Endometrial microvascular endothelial cells (primary cell): Measurements from ENCODE around the gene NHERF2. TPM values are rescaled to one million over a fixed set of nuclear protein-coding genes. Genes with fewer than 3 reads are reported as not detected.

Experiments used
- in situ Hi-C: cut with HindIII; loops from 2 replicates; pipeline ENCODE4 v1.10.0; 2017; ENCODE audit warnings: low sequenced_read_pairs, low pct_unique_long_range_greater_than_20kb; ENCODE audit errors: inconsistent ontology term
- total RNA-seq: library from RNA; depleted of rRNA; stranded (reverse); fragments of >200 nt; gene quantifications from one replicate; pipeline ENCODE4 v1.2.3, GENCODE V29; 2015; ENCODE audit errors: inconsistent ontology term

Gene NHERF2
- 194 TPM for total RNA-seq

DNA sequence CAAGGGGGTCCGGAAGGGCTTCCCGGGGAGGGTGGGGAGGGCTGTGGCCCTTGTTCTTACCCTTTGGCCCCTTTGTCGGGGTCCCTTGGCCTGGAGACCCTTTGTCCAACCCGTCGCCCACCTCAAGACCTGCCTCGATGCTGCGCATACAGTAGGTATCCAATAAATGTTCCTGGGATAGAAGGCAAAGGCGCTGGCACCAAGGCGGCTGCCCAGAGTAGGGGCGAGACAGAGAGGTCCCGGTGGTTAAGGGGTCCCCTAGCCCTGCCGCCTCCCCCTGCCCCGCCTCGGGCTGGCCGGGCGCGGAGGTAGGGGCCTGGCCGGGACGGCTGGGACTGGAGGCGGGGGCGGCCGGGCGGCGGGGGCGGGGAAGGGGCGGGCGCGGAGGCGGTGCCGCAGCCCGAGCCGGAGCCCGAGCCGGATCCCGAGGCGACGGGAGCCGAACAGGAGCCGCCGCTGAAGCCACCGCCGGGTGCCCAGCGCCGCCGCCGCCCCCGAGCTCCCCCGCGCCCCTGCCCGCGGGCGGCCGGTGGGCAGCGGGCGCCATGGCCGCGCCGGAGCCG lies at the start of gene NHERF2:
Gene NHERF2 (plus strand): TSS at position 442 of the 563 bp plus-strand sequence. CDS start 104 bp downstream, at position 546.
- in situ Hi-C loops = loop anchor here (25.0 kb wide), 1 partner anchor 136 kb away; the partner anchor contains the start of gene TRAF7

DNA sequence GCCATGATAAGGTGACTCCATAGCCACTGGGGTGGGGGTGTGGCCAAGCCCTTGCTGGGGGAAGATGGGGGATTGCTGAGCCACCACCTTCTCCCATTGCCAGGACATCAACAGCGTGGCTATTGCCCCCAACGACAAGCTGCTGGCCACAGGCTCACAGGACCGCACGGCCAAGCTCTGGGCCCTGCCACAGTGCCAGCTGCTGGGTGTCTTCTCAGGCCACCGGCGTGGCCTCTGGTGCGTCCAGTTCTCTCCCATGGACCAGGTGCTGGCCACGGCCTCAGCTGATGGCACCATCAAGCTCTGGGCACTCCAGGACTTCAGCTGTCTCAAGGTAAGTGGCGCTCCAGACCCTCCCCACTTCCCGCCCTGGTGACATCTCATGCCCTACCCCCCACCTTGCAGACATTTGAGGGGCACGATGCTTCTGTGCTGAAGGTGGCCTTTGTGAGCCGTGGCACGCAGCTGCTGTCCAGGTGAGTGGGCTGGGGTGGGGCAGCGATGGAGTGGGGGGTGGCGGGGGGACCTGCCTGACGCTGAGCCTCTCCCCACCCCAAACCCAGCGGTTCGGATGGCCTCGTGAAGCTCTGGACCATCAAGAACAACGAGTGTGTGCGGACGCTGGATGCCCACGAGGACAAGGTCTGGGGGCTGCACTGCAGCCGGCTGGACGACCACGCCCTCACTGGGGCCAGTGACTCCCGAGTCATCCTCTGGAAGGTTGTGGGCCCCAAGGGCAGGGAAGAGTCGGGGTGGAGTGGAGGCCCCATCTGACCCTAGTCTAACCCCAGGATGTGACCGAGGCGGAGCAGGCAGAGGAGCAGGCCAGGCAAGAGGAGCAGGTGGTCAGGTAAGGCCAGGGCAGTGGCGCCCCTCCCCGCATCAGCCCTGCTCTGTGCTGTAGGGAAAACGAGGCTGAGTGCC lies 49.5 kb upstream of the NHERF2 start:
- in situ Hi-C loops = no loop called here

DNA sequence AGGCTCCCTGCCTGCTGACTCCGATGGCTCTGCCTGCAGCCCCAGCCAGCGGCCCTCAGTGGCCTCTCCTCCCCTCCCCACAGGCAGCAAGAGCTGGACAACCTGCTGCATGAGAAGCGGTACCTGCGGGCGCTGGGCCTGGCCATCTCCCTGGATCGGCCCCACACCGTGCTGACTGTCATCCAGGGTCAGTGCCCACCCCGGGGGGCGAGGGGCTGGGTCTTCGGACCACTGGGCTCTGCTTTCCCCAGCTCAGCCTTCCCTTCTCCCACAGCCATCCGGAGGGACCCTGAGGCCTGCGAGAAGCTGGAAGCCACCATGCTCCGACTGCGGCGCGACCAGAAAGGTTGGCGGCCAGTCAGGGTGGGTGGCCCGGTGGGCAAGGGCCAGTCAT lies 48.8 kb upstream of the NHERF2 start:
- in situ Hi-C loops = no loop called here

DNA sequence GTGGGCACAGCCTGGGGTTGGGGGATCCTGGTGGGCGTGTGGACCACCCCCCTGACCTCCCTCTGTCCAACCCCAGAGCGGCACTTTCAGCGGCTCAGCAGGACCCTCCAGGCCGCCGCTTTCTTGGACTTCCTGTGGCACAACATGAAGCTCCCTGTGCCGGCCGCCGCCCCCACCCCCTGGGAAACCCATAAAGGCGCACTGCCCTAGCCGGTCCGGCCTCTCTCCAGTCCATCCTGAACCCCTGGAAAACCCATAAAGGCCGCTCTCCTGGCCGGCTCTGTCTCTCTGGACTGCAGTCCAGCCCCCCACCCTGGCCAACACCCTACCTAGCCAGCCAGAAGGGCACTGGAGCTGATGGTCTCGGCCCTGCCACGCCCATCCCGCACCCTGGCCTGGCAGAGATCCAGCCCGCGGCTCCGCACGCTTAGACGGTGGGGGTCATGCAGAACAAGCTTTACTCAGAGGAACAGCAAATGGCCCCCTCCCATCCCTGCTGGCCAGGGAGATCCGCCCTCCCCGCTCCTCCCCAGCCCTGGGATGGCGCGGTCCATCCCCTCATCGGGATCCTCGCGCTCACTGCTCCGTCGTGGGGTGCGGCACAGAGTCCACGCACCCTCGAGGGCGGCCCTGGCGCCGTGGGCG lies 48.1 kb upstream of the NHERF2 start:
- in situ Hi-C loops = no loop called here

DNA sequence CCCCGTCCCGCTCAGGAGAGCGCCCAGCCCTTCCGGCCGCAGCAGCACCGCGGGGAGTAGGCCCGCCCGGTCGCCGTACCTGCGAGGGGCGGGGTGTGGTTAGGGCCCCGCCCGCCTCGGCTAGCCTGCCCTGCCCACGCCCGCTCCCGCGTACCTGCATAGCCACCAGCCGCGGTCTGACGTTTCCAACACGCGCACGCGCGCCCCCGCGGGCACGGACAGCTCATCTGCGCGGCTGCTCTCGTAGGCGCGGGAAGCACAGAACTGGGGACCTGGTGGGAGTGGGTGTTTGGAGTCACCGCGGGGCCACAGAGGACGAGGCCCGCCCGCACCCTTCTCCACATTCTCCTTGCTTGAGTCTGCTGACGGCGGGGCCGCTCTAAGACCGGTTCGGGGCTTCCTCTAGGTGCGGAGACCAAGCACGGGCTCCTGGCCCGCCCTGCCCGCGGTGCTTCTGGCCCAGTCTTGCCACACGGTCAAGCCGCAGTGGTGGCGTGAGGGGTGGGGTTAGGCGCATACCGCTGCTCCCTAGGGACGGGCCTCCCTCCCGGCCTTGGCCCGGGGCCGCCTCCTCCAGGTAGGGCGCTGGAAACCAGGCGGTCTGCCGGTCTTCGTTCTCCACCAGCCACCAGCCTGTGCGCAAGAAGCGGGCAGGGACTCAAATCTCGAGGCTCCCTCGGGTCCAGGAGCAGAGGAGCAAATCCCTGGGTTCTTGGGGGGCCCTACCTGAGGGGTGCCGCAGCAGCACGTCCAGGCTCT lies 47.3 kb upstream of the NHERF2 start:
- in situ Hi-C loops = no loop called here

DNA sequence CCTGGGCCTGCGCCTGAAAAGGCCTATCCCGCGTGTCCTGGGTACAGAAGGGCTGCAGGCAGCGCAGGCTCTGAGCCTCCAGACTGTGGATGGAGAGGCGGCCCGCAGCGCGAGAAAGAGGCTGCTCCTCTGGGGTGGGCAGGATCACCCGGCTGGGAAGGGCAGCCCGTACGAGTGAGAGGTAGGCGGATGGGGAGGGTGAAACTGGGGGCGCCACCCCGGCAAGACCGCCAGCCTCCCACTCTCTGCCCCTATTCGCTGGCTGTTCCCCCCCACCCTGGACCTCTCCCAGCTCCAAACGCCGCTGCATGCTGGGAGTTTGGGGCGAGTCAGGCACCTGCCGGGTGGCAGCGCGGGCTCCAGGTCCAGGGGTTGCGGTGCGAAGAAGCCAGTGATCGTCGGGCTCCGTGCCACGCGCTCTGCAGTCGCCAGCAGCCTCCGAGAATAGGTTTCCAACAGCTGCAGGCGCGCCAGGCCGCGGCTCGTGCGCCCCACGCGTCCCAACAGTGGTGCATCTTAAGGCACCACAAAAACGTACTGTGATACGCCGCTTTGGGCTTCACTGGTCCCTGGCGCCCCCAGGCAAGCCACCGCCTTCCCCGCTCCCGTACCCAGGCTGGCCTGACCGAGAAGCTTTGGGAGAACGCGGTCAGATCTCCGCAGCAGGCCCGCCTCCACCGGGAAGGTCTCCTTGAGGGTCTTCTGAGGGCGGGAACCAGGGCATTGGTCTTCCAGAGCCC lies 46.5 kb upstream of the NHERF2 start:
- in situ Hi-C loops = no loop called here

DNA sequence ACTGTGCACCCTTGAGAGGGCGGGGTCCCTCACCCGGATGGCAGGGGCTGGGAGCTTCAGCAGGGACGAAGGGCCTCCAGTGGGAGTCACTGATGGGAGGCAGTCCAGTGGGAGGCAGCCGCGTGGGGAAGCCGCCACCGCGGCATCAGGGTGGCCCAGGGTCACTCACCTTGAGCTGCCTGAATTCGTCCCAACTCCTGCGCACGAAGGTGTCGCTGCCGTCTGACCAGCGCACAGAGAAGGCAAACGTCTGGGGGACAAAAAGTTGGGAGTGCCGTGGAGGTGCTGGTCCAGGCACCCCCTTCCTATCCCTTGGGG lies 46.0 kb upstream of the NHERF2 start:
- in situ Hi-C loops = no loop called here

DNA sequence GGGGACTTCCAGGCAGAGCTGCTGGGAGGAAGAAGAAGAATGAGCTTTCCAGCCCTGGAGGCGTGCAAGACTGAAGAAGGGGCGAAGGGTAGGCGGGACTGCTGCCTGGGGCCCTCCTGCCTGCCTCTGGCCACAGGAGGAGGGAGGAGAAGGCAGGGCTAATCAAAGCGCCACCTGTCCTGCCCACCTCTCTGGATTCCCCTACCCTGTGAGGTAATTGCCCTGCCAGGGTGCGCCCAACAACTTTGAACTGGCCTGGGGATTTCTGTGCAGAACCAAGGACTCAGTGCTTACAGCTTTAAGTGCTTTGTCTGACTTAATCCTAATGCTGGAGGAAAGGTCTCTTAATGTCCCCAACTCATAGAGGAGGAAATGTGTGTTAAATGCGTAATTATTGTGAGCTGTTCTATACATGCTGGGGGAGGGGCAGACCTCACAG lies 45.3 kb upstream of the NHERF2 start, which contains the start of gene NOXO1:
Gene NOXO1 (minus strand): TSS at position 72 of the 439 bp plus-strand sequence. CDS start 290 bp downstream, outside the sequence.
- in situ Hi-C loops = no loop called here

DNA sequence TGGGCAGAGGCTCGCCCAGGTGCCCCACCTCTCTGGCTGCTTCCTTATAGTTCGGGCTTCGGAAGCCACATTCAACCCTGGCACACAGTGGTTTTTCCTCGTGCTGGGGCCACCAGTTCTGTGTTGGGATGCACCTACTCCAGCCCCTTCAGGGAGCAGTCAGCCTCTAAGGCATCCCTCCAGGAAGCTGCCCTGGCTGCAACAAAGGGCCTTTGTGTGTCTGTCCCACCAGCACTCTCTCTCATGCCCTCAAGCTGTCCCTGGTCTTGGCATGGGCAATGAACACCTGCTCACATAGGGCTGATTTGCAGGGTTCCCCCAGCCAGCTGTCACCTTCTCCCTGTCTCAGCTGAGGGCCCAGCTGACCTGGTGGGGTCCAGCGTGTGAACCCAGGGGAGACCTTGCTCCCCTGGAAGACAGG lies 44.7 kb upstream of the NHERF2 start:
- in situ Hi-C loops = no loop called here

DNA sequence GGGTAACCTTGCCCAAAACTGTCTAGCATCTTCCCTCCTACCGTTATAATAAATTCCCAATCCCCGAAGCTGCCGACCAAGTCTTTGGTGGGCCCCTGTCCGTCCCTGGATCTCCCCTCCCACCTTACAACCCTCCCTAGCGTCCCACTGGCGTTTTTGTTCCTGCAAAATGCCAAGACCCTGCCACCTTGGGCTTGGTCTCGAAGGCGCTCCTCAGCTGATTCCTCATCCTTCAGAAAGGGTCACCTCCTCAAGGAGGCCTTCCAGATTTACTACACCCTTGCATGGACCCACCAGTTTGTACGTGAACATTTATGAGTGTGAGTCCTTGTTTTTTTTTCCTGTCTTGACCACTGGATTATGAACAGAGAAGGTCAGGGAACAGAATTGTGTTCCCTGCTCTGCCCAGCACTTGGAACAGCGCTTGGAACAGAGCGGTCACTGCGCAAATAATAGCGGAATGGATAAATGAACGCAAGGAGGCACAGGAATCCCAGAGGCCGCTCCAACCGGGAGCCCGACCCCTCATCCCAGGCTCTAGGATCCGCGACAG lies 43.6 kb upstream of the NHERF2 start:
- in situ Hi-C loops = no loop called here

DNA sequence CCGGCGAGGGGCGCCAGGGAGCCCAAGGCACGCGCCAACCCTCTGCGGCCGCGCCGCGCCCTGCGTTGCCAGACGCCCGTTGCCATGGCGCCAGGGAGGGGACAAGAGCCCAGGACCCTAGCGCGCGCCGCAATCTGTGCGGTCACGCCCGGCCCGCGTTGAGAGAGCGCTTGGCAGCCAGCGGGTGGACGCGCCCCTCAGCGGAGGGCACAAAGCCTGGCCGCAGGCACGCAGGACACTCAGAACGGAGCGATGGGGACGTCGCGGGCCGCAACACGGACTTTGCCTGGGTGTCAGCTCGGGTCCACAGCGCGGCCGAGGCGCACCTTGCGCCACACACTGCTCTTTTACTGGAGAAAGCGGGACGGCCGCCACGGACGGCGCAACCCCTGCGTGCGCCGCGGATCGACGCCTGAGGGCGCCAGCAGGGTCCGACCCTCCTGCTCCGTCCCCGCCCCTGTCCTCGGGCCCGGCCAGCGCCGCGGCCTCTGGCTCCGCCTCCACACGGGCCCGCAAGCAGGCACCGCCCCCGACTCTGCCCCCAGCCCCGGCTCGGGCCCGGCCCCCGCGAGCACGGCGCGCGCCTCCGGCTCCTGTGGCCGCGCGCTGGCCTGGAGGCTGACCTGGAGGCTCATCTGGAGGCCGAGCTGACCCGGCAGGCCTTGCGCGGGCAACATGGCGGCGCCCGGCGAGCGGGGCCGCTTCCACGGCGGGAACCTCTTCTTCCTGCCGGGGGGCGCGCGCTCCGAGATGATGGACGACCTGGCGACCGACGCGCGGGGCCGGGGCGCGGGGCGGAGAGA lies 43.0 kb upstream of the NHERF2 start, which contains the start of gene GFER:
Gene GFER (plus strand): TSS at position 650 of the 803 bp plus-strand sequence. CDS start 26 bp downstream, at position 676.
- in situ Hi-C loops = no loop called here

DNA sequence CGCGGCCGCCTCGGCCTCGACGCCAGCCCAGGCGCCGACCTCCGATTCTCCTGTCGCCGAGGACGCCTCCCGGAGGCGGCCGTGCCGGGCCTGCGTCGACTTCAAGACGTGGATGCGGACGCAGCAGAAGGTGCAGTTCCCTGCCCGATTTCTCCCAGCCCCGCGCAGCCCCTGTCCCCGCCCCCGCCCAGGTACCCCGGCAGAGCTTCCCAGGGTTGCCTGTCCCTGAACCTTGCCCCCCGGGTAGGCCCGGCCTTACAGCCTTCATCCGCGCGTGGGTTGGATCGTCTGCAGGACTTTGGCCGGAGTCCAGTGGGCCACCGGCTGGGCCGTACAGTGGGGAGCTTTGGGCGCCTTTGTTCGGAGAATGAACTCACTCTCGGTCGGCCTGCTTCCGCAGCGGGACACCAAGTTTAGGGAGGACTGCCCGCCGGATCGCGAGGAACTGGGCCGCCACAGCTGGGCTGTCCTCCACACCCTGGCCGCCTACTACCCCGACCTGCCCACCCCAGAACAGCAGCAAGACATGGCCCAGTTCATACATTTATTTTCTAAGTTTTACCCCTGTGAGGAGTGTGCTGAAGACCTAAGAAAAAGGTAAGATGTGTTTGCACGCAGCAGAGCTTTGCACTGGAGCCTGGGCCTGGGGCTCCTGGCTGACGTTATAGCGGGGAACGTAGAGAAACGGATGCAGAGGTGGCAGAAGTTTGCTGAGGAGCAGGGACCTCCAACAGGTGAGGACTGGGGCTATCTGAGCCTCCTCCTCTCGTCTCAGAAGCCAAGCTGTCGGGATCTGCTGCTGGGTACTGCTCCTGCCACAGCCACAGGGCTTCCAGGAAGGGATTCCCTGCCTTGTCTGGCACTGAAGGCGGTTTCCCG lies 42.1 kb upstream of the NHERF2 start:
- in situ Hi-C loops = no loop called here

DNA sequence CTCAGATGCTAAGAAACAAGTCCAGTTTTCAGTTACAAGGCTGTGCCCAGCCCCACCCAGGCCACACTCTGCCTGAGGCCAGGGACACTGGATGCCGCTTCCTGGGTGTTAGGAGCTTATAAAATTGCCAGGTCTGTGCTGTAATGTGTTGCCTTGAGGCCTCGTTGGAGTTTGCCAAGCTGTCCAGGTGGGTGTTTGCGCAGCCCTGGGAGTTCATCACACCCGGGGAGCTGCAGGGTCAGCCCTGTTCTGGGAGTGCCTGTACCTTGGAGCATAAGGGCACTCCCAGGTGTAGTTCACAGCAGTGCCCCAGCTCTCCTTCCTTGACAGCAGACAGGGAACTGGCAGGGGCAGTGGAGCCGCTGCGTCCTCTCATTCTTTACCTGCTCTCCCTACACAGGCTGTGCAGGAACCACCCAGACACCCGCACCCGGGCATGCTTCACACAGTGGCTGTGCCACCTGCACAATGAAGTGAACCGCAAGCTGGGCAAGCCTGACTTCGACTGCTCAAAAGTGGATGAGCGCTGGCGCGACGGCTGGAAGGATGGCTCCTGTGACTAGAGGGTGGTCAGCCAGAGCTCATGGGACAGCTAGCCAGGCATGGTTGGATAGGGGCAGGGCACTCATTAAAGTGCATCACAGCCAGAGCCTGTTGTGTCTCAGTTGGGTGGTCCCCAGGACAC lies 41.1 kb upstream of the NHERF2 start:
- in situ Hi-C loops = no loop called here

DNA sequence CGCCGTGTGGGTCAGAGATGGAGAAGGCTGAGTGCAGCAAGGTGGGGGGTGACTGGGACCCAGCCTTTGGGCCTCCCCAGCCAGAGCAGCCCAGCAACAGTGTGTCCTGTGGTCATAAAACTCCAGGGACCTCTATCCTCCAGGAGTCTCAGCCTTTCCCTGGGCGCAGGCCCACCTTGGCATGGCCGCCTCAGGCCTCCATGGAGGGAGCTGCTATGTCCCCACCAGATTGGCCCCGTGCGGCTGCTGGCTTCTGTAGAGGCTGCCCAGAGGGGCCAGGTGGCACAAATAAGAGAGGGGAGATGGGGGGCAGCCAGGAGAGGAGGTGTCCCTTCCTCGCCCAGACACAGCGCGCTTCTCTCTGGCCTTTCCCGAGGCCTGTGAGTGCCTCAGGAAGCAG lies 39.5 kb upstream of the NHERF2 start:
- in situ Hi-C loops = no loop called here

DNA sequence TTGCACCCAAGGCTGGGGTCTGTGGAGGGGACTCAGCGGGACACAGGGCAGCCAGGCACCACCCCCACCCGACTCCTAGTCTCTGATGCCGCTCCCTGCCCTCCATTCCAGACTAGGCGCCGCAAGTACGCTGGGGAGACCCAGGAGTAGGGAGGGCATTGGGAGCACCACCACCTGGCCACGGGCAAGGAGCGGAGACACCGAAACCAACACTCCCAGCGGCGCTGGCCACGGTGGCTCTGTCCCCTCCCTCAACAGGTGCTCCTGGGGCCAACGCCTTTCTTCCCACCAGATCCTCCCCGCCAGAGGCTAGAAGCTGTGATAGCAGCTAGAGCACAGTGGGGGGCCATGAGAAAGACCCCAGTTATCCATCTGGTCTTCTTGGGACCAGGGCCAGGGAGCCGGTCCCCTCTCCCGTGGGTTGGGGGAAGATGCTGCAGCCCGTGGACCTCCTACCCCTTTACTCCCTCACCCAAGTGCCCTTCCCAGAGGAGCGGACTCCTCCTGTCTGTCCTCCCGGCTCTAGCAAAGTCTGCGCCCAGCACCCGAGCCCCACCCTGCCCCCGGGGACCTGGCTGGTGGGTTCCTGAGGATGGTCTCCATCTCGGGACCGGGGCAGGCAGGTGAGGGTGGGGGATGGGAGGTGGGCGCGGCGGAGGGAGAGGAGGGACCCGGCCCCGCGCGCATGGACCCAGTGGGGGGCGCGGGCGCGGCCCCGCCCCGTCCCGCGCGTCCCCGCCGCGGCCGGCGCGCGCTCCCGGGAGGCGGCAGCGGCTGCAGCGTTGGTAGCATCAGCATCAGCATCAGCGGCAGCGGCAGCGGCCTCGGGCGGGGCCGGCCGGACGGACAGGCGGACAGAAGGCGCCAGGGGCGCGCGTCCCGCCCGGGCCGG lies 37.2 kb upstream of the NHERF2 start, which contains the start of gene SYNGR3:
Gene SYNGR3 (plus strand): TSS at position 762 of the 892 bp plus-strand sequence. CDS start 133 bp downstream, outside the sequence.
- in situ Hi-C loops = no loop called here
